Measurements from ENCODE around the gene KLHL26. TPM values are rescaled to one million over a fixed set of nuclear protein-coding genes. Genes with fewer than 3 reads are reported as not detected.

KLHL26 gene
- total RNA-seq, 1 donor from 2014 or later: 52.8 TPM

- no peak overlapping the region for H3K4me3 ChIP-seq
- peaks cover 69% of the 10 kb centered on the region for H3K27me3 ChIP-seq
- H3K9me3 ChIP-seq: no peaks in the 10 kb centered on the region
- H3K27ac ChIP-seq: no peak overlapping the region
- no peaks in the 10 kb centered on the region for H3K36me3 ChIP-seq
- peaks cover 16 to 31% of the 10 kb centered on the region in 2 donors for H3K4me1 ChIP-seq
- DNase-seq (ENCODE audit: low spot score in 2 of 2): no peak
- no peak for TF ChIP-seq CTCF (IDR thresholded peaks at IDR 0.05)
- intact Hi-C loops (cut with DNase I): no loop called here
These were observed 28.6 kb upstream of the KLHL26 start for GRCh38 chr19:18608102-18608804.

- DNase-seq (ENCODE audit: low spot score in 2 of 2): no peak
- Histone ChIP-seq H3K9me3 (no peaks in the 10 kb centered on the region), H3K4me1 (peaks cover 10 to 28% of the 10 kb centered on the region in 2 donors), H3K27ac (no peak overlapping the region), H3K27me3 (peaks cover 64% of the 10 kb centered on the region), H3K4me3 (no peak overlapping the region), H3K36me3 (no peaks in the 10 kb centered on the region)
- intact Hi-C loops (cut with DNase I): no loop called here
- no peak for TF ChIP-seq CTCF (IDR thresholded peaks at IDR 0.05)
These were observed 27.8 kb upstream of the KLHL26 start for GRCh38 chr19:18608805-18609716.

GRCh38 chr19:18609717-18610051, 27.1 kb upstream of the KLHL26 start:
- Histone ChIP-seq H3K4me1 (peaks cover 9 to 28% of the 10 kb centered on the region in 2 donors), H3K9me3 (no peaks in the 10 kb centered on the region), H3K27me3 (peaks cover 62% of the 10 kb centered on the region), H3K4me3 (no peak overlapping the region), H3K27ac (no peak overlapping the region), H3K36me3 (no peaks in the 10 kb centered on the region)
- TF ChIP-seq CTCF (IDR thresholded peaks at IDR 0.05): no peak
- DNase-seq (ENCODE audit: low spot score in 2 of 2): no peak
- intact Hi-C loops (cut with DNase I): no loop called here

GRCh38 chr19:18610245-18610555, 26.6 kb upstream of the KLHL26 start:
- Histone ChIP-seq H3K27ac (no peak overlapping the region), H3K27me3 (peaks cover 59% of the 10 kb centered on the region), H3K36me3 (no peaks in the 10 kb centered on the region), H3K4me3 (no peak overlapping the region), H3K9me3 (no peaks in the 10 kb centered on the region), H3K4me1 (peaks cover 9 to 28% of the 10 kb centered on the region in 2 donors)
- DNase-seq (ENCODE audit: low spot score in 2 of 2): no peak
- intact Hi-C loops (cut with DNase I): no loop called here
- no peak for TF ChIP-seq CTCF (IDR thresholded peaks at IDR 0.05)

GRCh38 chr19:18610556-18611326, 26.1 kb upstream of the KLHL26 start:
- Histone ChIP-seq H3K27me3 (peaks cover 56% of the 10 kb centered on the region), H3K4me3 (no peak overlapping the region), H3K4me1 (peaks cover 9 to 28% of the 10 kb centered on the region in 2 donors), H3K36me3 (no peaks in the 10 kb centered on the region), H3K27ac (no peak overlapping the region), H3K9me3 (no peaks in the 10 kb centered on the region)
- intact Hi-C loops (cut with DNase I): no loop called here
- TF ChIP-seq CTCF (IDR thresholded peaks at IDR 0.05): no peak
- DNase-seq (ENCODE audit: low spot score in 2 of 2): no peak

Data from ascending aorta (tissue), 2 donors.